ENCODE results near the gene RHAG. TPM values are rescaled to one million over a fixed set of nuclear protein-coding genes. Genes with fewer than 3 reads are reported as not detected.

Gene RHAG
- total RNA-seq, 1 experiment from 2014 or later, result not detected

GRCh38 chr6:49645139-49645538 lies 8.5 kb upstream of the RHAG start:
- no peak overlapping the region for H4K91ac ChIP-seq (ENCODE audit: insufficient read length, low read depth, low read length)
- WGBS (ENCODE audit: extremely low coverage, insufficient read length, low lambda C conversion rate), result 100% methylated on average over 1 of the region's 3 CpGs
- Mint-ChIP-seq H3K36me3 (ENCODE audit: insufficient read depth in 1 of 3, low read depth in 3 of 3) (no peaks in the 10 kb centered on the region), H3K27me3 (ENCODE audit: low read depth) (no peaks in the 10 kb centered on the region), H3K4me3 (no peak overlapping the region), H3K9me3 (no peaks in the 10 kb centered on the region), H3K27ac (no peak overlapping the region), H3K4me1 (no peaks in the 10 kb centered on the region)
- H3K27me3 ChIP-seq (ENCODE audit: insufficient read depth, low read length), result no peaks in the 10 kb centered on the region
- no peak overlapping the region for H3K23ac ChIP-seq (ENCODE audit: insufficient read length, low read depth, low read length)
- H3K4me1 ChIP-seq (ENCODE audit: insufficient read depth, low read length), result no peaks in the 10 kb centered on the region
- H3T11ph ChIP-seq (ENCODE audit: low read length), result no peak overlapping the region
- H3K4me2 ChIP-seq (ENCODE audit: insufficient read depth, insufficient read length, low read length), result no peak overlapping the region
- no peak overlapping the region for H3K18ac ChIP-seq (ENCODE audit: insufficient read length, low read depth, low read length)
- no peaks in the 10 kb centered on the region for H3K79me1 ChIP-seq (ENCODE audit: insufficient read depth, low read depth, low read length, poor library complexity, severe bottlenecking)
- H2BK5ac ChIP-seq (ENCODE audit: insufficient read length, low read length), result no peak overlapping the region
- no peak overlapping the region for H2BK20ac ChIP-seq (ENCODE audit: low read depth, low read length, poor library complexity, severe bottlenecking)
- H3K4ac ChIP-seq (ENCODE audit: low read depth, low read length), result no peak overlapping the region
- no peak overlapping the region for H3K27ac ChIP-seq (ENCODE audit: insufficient read length, low read depth, low read length)
- H3K23me2 ChIP-seq (ENCODE audit: insufficient read length, low read depth, low read length, poor library complexity, severe bottlenecking), result no peaks in the 10 kb centered on the region
- H2BK120ac ChIP-seq (ENCODE audit: low read depth, low read length, poor library complexity, severe bottlenecking), result no peak overlapping the region
- DNase-seq, result no peak
- no peak for TF ChIP-seq CTCF (conservative IDR thresholded peaks at IDR 0.05)
- no peak overlapping the region for H3K56ac ChIP-seq (ENCODE audit: insufficient read length, low read depth, low read length)
- no peaks in the 10 kb centered on the region for H4K20me1 ChIP-seq (ENCODE audit: control insufficient read depth, insufficient read depth, insufficient read length)
- no peak overlapping the region for H2AK5ac ChIP-seq (ENCODE audit: insufficient read length, low read length)
- no peak overlapping the region for H3K9ac ChIP-seq (ENCODE audit: extremely low read depth, insufficient read length, low read length)
- H2BK12ac ChIP-seq (ENCODE audit: insufficient read length, low read depth, low read length), result no peak overlapping the region
- no peak overlapping the region for H3K14ac ChIP-seq (ENCODE audit: insufficient read depth, low read length)
- no peaks in the 10 kb centered on the region for H3K9me3 ChIP-seq (ENCODE audit: control insufficient read depth, low read depth, low read length)
- H3K79me2 ChIP-seq (ENCODE audit: insufficient read depth, low read length), result no peaks in the 10 kb centered on the region
- H4K8ac ChIP-seq (replicated peaks; ENCODE audit: insufficient read length, low read depth, low read length), result no peak overlapping the region
- no peak overlapping the region for H2BK15ac ChIP-seq (ENCODE audit: low read depth, low read length)
- no peak overlapping the region for H2AFZ ChIP-seq (ENCODE audit: low read length)
- H4K5ac ChIP-seq (ENCODE audit: insufficient read length, low read depth, low read length), result no peak overlapping the region
